Gastrocnemius medialis (tissue), 4 donors: ENCODE data around the gene APOA1.

Experiments
- POLR2A ChIP-seq, 2 donors: fragments of 450-650 bp; IDR thresholded peaks; one replicate each; pipeline ENCODE4 v1.6.1; 2017; ENCODE audit warnings: antibody characterized with exemption in 2 of 2, mild to moderate bottlenecking in 2 of 2, moderate library complexity in 2 of 2
- TF ChIP-seq, protein P1 (sequence below), 5 experiments: fragments of 450-650 bp in 3 of 5; fragments of 200-600 bp in 2 of 5; sonication (generic) in 2 of 5; IDR thresholded peaks in 4 of 5; conservative IDR thresholded peaks in 1 of 5; 1 replicate in 4 of 5; 2 replicates in 1 of 5; pipeline ENCODE4 v1.5.1; 2016 to 2019; ENCODE audit warnings: antibody characterized with exemption in 5 of 5, mild to moderate bottlenecking in 3 of 5, moderate library complexity in 3 of 5

- TF ChIP-seq, protein P1, sequence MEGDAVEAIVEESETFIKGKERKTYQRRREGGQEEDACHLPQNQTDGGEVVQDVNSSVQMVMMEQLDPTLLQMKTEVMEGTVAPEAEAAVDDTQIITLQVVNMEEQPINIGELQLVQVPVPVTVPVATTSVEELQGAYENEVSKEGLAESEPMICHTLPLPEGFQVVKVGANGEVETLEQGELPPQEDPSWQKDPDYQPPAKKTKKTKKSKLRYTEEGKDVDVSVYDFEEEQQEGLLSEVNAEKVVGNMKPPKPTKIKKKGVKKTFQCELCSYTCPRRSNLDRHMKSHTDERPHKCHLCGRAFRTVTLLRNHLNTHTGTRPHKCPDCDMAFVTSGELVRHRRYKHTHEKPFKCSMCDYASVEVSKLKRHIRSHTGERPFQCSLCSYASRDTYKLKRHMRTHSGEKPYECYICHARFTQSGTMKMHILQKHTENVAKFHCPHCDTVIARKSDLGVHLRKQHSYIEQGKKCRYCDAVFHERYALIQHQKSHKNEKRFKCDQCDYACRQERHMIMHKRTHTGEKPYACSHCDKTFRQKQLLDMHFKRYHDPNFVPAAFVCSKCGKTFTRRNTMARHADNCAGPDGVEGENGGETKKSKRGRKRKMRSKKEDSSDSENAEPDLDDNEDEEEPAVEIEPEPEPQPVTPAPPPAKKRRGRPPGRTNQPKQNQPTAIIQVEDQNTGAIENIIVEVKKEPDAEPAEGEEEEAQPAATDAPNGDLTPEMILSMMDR (IDR thresholded peaks at IDR 0.05 in 4 of 5, conservative IDR thresholded peaks at IDR 0.05 in 1 of 5): no peak
- no peak for TF ChIP-seq POLR2A (IDR thresholded peaks at IDR 0.05)
Observed at GRCh38 chr11:116861539-116861938, 24.1 kb upstream of the APOA1 start.
